ENCODE data around the gene MACF1.

DNA sequence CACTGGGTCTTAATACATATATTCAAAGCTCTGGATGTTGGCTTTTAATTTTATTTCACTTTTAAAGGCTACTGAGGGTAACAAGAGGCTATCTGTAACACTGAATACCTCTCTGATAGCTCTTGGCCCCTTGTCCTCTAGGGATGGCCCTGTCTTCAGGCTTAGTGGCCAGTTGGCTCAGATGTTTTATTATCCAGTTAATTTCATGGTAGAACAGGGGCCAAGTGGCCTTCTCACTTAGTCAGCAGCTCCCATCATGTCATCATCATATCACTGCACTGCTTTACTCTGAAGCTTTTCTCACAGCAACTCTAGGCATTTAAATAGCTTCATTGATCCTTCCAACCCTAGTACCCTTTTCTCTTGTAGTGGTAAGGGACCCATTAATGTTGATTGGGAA, 40.2 kb upstream of the MACF1 start:
- TF ChIP-seq POLR2AphosphoS5 (IDR thresholded peaks at IDR 0.05; ENCODE audit: low read depth, low read length) (no peak), POLR2A (IDR thresholded peaks at IDR 0.05; ENCODE audit: low read depth, low read length) (no peak), TAF1 (IDR thresholded peaks at IDR 0.05; ENCODE audit: low read depth, low read length) (no peak), SPI1 (IDR thresholded peaks at IDR 0.05; ENCODE audit: low read depth, low read length) (no peak), PAX5 (IDR thresholded peaks at IDR 0.05; ENCODE audit: insufficient read depth, low read length, severe bottlenecking) (no peak), POU2F2 (IDR thresholded peaks at IDR 0.05; ENCODE audit: low read depth, low read length) (no peak)

Data from GM12891 (cell line).